Measurements from ENCODE around the gene FILIP1L. TPM values are rescaled to one million over a fixed set of nuclear protein-coding genes. Genes with fewer than 3 reads are reported as not detected.
A peak's percentile ranks its signal among the peaks of the same experiment; 100 is the strongest.

Gene FILIP1L
- total RNA-seq, 2 donors from 2014 or later, result 97.0 to 112 TPM

- H3K4me3 ChIP-seq, result no peak overlapping the region
- TF ChIP-seq CTCF (IDR thresholded peaks at IDR 0.05), result no peak
These were observed 255.8 kb downstream of the FILIP1L start for GRCh38 chr3:99858469-99858868.

GRCh38 chr3:99857278-99857677, 257.0 kb downstream of the FILIP1L start:
- Histone ChIP-seq H3K9me3 (no peaks in the 10 kb centered on the region), H3K36me3 (peaks cover 36% of the 10 kb centered on the region), H3K27ac (no peak overlapping the region), H3K27me3 (no peaks in the 10 kb centered on the region), H3K4me3 (no peak overlapping the region), H3K4me1 (peaks cover 0 to 52% of the 10 kb centered on the region in 2 donors)
- DNase-seq (ENCODE audit: low spot score), result no peak
- no peak for TF ChIP-seq CTCF (IDR thresholded peaks at IDR 0.05)

More at GRCh38 chr3:99858469-99858868, 255.8 kb downstream of the FILIP1L start:
- Histone ChIP-seq H3K27ac (peak overlapping the region; percentile 1 to 58), H3K9me3 (no peaks in the 10 kb centered on the region), H3K36me3 (peaks cover 47% of the 10 kb centered on the region), H3K4me1 (peaks cover 0 to 55% of the 10 kb centered on the region in 2 donors), H3K27me3 (no peaks in the 10 kb centered on the region)
- DNase-seq (ENCODE audit: low spot score), result no peak

- Histone ChIP-seq H3K4me1 (peaks cover 0 to 45% of the 10 kb centered on the region in 2 donors), H3K4me3 (no peak overlapping the region), H3K27ac (no peak overlapping the region), H3K36me3 (peaks cover 30% of the 10 kb centered on the region), H3K9me3 (no peaks in the 10 kb centered on the region), H3K27me3 (no peaks in the 10 kb centered on the region)
- DNase-seq (ENCODE audit: low spot score), result no peak
- TF ChIP-seq CTCF (IDR thresholded peaks at IDR 0.05), result no peak
These were observed 257.7 kb downstream of the FILIP1L start for GRCh38 chr3:99856437-99857220.

- Histone ChIP-seq H3K4me1 (peaks cover 0 to 43% of the 10 kb centered on the region in 2 donors), H3K4me3 (no peak overlapping the region), H3K27ac (no peak overlapping the region), H3K9me3 (no peaks in the 10 kb centered on the region), H3K36me3 (peaks cover 26% of the 10 kb centered on the region), H3K27me3 (no peaks in the 10 kb centered on the region)
- DNase-seq (ENCODE audit: low spot score), result no peak
- TF ChIP-seq CTCF (IDR thresholded peaks at IDR 0.05), result no peak
These were observed 258.4 kb downstream of the FILIP1L start for GRCh38 chr3:99855900-99856299.

GRCh38 chr3:99854756-99855298, 259.5 kb downstream of the FILIP1L start:
- Histone ChIP-seq H3K27ac (no peak overlapping the region), H3K27me3 (no peaks in the 10 kb centered on the region), H3K4me1 (peaks cover 0 to 35% of the 10 kb centered on the region in 2 donors), H3K36me3 (peaks cover 37% of the 10 kb centered on the region), H3K4me3 (no peak overlapping the region), H3K9me3 (no peaks in the 10 kb centered on the region)
- no peak for DNase-seq (ENCODE audit: low spot score)
- no peak for TF ChIP-seq CTCF (IDR thresholded peaks at IDR 0.05)

Data from right atrium auricular region (tissue), 2 donors.